GM19193 (cell line): Measurements from ENCODE around the gene ZFPL1.

Source experiments
- POLR2A ChIP-seq: IDR thresholded peaks from 4 replicates; pipeline ENCODE4 v1.6.1; 2011; ENCODE audit not compliant: insufficient read depth, insufficient read length; ENCODE audit errors: extremely low read depth

ZFPL1 gene

DNA sequence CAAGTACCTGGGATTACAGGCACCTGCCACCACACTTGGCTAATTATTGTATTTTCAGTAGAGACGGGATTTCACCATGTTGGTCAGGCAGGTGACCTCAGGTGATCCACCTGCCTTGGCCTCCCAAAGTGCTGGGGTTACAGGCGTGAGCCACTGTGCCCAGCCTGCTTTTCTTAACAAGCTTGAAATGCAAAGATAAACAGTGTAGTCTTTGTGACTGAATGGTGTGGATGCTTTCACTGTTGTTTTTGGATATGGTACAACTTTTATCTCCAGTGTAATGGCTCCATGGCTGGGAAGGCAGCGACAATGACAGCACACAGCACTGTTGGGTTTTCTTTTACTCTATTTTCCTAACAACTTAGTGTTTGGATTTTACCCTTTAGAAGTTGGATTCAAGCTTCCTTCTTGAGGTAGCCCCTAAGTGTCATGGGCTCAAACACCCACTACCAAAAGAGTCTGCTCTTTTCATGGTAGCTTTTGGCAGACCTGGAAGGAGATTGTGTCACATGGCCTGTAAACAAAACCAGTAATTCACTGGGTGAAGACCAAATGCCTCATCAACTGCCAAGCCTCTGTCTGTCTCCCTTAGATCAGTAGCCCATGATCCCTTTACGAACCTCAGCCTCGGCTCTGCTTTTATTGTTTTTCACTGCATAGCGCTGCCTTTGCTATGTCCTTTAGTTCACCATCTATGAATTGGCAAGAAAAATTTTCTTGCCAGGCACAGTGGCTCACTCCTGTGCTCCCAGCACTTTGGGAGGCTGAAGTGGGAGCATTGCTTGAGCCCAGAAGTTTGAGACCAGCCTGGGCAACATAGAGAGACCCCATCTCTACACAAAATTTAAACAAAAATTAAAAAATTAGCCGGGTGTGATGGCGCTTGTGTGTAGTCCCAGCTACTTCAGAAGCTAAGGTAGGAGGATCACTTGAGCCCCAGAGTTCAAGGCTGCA is 18.4 kb downstream of the ZFPL1 start:
- TF ChIP-seq POLR2A: no peak

DNA sequence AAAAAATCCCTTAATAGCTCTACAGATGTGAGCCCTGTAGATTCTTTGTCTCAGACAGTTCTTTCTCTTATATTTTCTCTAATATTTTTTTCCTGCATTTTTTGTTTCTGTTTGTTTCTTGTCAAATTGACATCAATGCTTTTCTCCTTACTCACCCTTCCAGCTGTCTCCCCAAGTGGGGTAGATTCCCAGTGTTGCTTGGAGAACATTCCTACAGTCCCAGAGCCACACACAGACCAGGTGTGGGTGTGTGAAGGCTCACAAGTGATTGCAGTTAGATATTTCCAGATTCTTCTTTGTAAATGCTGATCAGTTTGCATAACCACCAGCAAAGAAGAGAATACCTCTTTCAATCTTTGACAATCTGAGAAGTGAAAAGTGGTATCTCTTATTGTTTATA is 19.5 kb downstream of the ZFPL1 start:
- TF ChIP-seq POLR2A: no peak

DNA sequence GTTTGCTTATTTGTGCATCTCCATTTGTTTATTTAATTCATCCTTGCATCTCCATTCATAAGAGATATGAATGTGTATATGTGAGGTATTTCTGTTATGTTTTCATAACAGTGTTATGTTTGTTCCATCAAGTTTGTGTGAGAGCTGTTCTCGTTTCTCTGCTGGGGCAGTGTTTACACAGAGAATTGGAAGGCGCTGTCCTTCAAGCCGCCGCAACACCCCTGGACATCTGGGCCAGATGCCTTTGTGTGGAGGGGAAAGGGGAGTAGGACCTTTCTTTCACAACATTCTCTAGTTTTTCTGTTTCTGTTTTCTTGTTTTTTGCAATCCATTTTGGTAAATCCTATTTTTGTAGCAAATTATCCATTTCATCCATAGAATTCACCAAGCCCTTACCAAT is 20.6 kb downstream of the ZFPL1 start:
- TF ChIP-seq POLR2A: no peak

DNA sequence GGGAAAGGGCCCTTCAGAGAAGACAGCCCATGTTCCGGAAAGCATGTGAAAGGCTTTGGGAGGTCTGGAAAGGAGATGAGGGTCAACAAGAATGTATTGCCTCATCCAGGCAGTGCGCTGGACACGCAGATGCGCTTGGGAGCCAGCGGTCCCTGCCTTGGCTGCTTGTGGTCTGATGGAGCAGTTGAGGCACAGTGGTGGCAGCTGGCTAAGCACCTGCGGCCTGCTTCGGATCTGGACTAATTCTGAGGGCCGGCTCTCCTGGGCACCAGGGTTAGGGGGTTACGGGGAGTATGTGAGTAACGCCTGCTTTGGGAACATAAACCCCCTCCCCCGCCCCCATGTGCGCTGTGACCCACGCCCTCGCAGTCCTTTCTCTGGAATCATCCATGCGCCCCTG is 23.1 kb downstream of the ZFPL1 start:
- TF ChIP-seq POLR2A: no peak

DNA sequence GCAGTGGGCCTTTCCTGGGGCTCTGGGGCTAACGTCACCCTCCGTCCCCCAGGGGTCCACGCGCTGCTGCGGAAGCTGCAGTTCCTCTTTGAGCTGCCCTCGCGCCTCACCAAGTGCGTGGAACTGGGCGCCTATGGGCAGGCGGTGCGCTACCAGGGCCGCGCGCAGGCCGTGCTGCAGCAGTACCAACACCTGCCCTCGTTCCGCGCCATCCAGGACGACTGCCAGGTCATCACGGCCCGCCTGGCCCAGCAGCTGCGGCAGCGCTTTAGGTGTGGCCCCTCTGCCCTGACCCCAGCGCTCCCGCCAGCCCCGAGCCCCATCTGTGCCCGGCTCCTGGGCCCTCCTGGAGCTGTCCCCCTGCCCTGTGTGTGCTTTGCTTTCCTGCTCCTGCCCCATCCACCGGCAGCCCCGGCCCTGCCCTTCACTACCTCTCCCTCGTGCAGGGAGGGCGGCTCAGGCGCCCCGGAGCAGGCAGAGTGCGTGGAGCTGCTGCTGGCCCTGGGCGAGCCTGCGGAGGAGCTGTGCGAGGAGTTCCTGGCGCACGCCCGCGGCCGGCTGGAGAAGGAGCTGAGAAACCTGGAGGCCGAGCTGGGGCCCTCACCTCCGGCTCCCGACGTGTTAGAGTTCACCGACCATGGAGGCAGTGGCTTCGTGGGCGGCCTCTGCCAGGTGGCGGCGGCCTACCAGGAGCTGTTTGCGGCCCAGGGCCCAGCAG is 23.9 kb downstream of the ZFPL1 start:
- TF ChIP-seq POLR2A: no peak

DNA sequence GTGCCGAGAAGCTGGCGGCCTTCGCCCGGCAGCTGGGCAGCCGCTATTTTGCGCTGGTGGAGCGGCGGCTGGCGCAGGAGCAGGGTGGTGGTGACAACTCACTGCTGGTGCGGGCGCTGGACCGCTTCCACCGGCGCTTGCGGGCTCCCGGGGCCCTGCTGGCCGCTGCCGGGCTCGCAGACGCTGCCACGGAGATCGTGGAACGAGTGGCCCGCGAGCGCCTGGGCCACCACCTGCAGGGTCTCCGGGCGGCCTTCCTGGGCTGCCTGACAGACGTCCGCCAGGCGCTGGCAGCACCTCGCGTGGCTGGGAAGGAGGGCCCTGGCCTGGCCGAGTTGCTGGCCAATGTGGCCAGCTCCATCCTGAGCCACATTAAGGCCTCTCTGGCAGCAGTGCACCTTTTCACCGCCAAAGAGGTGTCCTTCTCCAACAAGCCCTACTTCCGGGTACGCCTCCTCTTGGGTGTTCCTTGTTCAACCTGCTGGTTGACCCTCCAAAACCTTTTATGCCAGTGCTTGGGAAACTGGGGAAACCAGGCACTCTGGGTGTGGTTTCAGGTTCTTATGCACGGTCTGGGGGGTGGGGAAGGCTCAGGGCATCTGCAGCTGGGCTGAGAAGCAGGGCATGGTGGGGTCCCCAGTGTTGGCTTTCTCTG is 24.6 kb downstream of the ZFPL1 start:
- TF ChIP-seq POLR2A: no peak

DNA sequence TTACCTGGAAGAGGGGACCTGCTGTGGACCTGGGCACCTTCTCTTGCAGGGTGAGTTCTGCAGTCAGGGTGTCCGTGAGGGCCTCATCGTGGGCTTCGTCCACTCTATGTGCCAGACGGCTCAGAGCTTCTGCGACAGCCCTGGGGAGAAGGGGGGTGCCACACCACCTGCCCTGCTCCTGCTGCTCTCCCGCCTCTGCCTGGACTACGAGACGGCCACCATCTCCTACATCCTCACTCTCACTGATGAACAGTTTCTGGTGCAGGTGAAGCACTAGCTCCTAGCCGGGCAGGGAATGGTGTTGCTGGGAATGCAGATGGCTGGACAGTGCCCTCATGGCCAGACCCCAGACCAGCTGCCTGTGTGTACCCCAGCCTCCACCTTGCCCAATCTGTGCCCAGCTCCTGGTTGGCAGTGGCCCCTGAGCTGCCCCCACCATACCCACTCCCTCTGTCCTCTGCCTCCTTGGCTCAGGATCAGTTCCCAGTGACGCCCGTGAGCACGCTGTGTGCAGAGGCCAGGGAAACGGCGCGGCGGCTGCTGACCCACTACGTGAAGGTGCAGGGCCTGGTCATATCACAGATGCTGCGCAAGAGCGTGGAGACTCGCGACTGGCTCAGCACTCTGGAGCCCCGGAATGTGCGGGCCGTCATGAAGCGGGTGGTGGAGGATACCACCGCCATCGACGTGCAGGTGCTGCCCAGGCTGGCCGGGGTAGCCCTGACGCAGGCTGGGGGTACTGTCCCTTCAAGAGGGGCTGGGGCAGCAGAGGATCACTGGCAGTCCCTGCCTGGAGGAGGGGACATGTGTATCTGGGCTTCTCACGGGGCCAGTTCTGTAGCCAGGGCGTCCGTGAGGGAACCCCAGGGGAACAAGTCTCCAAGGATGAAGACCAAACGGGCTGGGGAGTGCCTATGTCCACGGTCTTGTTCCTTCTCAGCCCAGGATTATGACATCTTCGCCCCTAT is 25.5 kb downstream of the ZFPL1 start:
- TF ChIP-seq POLR2A: no peak

DNA sequence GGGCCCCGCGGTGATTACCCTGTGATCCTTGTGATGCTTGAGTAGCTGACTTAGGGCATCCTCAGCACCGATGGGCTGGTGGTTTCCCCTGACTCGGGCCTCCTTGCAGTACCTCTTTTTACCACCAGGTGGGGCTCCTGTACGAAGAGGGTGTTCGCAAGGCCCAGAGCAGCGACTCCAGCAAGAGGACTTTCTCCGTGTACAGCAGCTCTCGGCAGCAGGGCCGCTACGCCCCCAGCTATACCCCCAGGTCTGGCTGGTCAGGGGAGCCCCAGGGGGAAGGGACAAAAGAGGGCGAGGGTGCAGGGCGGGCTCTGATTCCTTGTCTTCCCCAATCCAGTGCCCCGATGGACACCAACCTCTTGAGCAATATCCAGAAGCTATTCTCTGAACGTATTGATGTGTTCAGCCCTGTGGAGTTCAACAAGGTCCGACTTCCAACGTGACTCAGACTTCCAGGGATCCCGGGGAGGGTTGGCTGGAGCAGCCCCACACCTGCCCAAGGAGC is 26.4 kb downstream of the ZFPL1 start:
- TF ChIP-seq POLR2A: no peak

DNA sequence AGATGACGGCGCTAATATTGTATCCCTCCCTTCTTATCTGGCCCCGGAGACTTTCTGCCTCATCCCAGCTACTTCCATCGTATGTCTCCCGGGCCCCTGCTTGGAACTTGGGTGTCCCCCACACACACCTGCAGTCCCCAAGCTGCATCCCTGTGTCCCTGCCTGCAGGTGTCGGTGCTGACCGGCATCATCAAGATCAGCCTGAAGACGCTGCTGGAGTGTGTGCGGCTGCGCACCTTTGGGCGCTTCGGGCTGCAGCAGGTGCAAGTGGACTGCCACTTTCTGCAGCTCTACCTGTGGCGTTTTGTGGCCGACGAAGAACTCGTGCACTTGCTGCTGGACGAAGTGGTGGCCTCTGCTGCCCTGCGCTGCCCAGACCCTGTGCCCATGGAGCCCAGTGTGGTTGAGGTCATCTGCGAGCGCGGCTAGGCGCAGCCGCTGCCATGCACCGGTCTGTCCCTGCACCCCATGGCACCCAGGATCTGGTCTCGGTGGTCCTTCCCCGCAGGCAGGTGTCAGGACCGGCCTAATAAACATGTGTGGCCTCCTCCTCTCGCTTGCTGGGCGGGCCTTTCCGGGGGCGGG is 27.2 kb downstream of the ZFPL1 start:
- TF ChIP-seq POLR2A: no peak

DNA sequence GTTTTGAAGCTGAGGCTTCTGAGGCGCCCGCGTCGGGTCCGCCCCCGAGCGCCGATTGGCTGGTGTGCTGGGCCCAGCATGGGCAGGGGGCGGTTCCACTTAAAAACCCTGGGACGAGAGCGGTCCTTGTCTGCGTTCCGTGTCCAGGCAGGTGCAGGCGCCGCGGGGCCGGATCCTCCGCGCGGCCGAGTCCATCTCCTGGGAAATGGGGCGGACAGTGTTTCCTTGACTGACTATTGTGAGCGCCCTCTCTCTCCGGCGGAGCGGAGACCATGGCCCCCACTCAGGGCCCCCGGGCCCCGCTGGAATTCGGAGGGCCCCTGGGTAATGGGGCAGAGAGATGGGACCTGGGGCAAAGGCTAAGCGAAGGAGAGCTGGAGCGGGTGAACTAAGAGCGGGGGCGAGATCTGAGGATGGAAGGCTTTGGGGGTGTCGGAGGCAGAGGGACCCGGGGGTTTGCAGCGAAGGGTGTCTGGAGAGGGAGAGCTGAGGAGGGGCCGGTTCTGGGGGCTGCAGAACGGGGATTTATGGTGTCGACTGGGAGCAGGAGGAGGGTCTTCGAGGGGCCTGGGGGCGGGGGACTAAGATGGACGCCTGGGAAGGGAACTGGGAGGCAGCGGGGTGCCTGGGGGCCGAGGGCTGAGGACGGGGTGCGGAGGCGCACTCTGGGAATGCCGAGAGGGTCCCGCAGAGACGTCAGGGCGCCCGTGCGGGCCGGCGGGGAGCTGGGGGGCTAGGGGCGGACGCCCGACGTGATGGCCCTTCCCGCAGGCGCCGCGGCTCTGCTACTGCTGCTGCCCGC is 27.9 kb downstream of the ZFPL1 start, which contains the start of gene TM7SF2:
TSS of gene TM7SF2 (plus strand) at position 129 of the 802 bp plus-strand sequence. CDS start at position 273, 144 bp downstream.
- peak; percentile 97 for TF ChIP-seq POLR2A

DNA sequence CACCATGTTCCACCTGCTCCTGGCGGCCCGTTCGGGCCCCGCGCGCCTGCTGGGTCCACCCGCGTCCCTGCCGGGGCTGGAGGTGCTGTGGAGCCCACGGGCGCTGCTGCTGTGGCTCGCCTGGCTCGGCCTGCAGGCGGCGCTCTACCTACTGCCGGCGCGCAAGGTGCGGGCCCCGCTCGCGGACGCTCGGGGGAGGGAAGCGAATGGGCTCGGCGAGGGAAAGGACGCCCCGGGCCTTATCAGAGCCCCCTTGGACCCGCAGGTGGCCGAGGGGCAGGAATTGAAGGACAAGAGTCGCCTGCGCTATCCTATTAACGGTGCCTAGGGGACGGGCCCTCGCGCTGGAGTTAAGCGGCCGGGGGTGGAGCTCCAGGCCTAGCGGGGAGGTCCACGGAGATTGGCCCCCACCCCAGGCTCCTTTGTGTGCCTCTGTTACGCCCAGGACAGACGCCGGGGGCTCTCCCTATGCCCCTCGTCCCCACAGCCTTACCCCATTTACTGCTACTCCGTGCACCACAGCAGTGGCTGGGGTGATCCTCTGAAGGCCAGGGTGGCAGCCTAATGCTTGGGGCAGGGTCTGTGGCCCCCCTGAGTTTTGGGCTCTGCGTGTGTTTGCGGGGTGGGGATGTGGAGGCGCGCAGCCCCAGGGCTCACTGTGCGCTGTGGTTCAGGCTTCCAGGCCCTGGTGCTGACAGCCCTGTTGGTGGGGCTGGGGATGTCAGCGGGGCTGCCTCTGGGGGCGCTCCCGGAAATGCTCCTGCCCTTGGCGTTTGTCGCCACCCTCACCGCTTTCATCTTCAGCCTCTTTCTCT is 28.7 kb downstream of the ZFPL1 start:
- peak; percentile 15 for TF ChIP-seq POLR2A

DNA sequence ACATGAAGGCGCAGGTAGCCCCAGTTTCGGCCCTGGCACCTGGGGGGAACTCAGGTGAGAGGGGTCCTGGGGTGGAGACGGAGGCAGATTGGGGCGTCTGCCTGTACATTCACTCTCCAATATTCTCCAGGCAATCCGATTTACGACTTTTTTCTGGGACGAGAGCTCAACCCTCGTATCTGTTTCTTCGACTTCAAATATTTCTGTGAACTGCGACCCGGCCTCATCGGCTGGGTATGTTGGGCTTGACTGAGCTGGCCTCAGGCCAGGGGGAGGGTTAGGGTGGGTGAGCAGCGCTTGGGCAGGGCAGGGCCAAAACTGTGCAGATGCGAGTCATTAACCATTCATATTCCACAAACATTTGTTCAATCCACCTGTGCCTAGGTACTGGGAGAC is 29.3 kb downstream of the ZFPL1 start:
- no peak for TF ChIP-seq POLR2A
